Liver (tissue), 9 donors: ENCODE data around the gene DIPK2A. TPM values are rescaled to one million over a fixed set of nuclear protein-coding genes. Genes with fewer than 3 reads are reported as not detected.

Experiments
- DNase-seq: peaks from one replicate; pipeline ENCODE4 v3.0.0-alpha.2; 2017; ENCODE audit warnings: low spot score
- H3K27ac ChIP-seq, 2 donors: one replicate each; pipeline ENCODE4 v1.7.0; 2013; ENCODE audit warnings: inconsistent platforms in 2 of 2, low read length in 2 of 2, control low read depth in 1 of 2, low read depth in 1 of 2, mild to moderate bottlenecking in 1 of 2
- H3K27me3 ChIP-seq, 4 donors: one replicate each; pipeline versions ENCODE4 v1.6.1 to v1.7.0; 2013; ENCODE audit warnings: low read length in 3 of 4, inconsistent platforms in 1 of 4, mild to moderate bottlenecking in 1 of 4, moderate library complexity in 1 of 4; ENCODE audit not compliant: control insufficient read depth in 4 of 4, insufficient read depth in 4 of 4
- H3K36me3 ChIP-seq, 4 donors: one replicate each; pipeline versions ENCODE4 v1.6.1 to v1.7.0; 2013; ENCODE audit warnings: low read length in 3 of 4, mild to moderate bottlenecking in 3 of 4, low read depth in 1 of 4, moderate library complexity in 1 of 4; ENCODE audit not compliant: control insufficient read depth in 4 of 4, insufficient read depth in 3 of 4
- H3K4me1 ChIP-seq, 4 donors: one replicate each; pipeline versions ENCODE4 v1.6.1 to v1.7.0; 2013; ENCODE audit warnings: low read length in 3 of 4, mild to moderate bottlenecking in 3 of 4, moderate library complexity in 1 of 4; ENCODE audit not compliant: control insufficient read depth in 4 of 4, insufficient read depth in 4 of 4
- H3K4me3 ChIP-seq, 3 donors: one replicate each; pipeline versions ENCODE4 v1.6.1 to v1.7.0; 2013; ENCODE audit warnings: low read length in 3 of 3, control low read depth in 1 of 3, low read depth in 1 of 3, mild to moderate bottlenecking in 1 of 3
- H3K9ac ChIP-seq, 2 donors: one replicate each; pipeline ENCODE4 v1.7.0; 2013; ENCODE audit warnings: low read length in 2 of 2, mild to moderate bottlenecking in 2 of 2, moderate library complexity in 2 of 2, control low read depth in 1 of 2, low read depth in 1 of 2
- H3K9me3 ChIP-seq, 4 donors: one replicate each; pipeline versions ENCODE4 v1.6.1 to v1.7.0; 2013; ENCODE audit warnings: low read length in 3 of 4; ENCODE audit not compliant: control insufficient read depth in 4 of 4
- EGR1 ChIP-seq, 2 donors: IDR thresholded peaks; 2 replicates each; pipeline ENCODE4 v1.6.1; 2016 to 2018; ENCODE audit warnings: antibody characterized with exemption in 2 of 2, low read depth in 2 of 2
- FOXA1 ChIP-seq: IDR thresholded peaks from 2 replicates; pipeline ENCODE4 v1.6.1; 2016; ENCODE audit warnings: antibody characterized with exemption
- FOXA2 ChIP-seq: IDR thresholded peaks from 2 replicates; pipeline ENCODE4 v1.6.1; 2016; ENCODE audit warnings: antibody characterized with exemption
- GABPA ChIP-seq, 2 donors: IDR thresholded peaks in 1 of 2; conservative IDR thresholded peaks in 1 of 2; 2 replicates each; pipeline ENCODE4 v1.6.1; 2016; ENCODE audit warnings: antibody characterized with exemption in 2 of 2, mild to moderate bottlenecking in 1 of 2, moderate library complexity in 1 of 2
- HNF4G ChIP-seq: IDR thresholded peaks from 2 replicates; pipeline ENCODE4 v1.6.1; 2016; ENCODE audit warnings: antibody characterized with exemption
- JUND ChIP-seq, 2 donors: IDR thresholded peaks; 2 replicates each; pipeline ENCODE4 v1.6.1; 2016; ENCODE audit warnings: antibody characterized with exemption in 2 of 2
- MAX ChIP-seq: IDR thresholded peaks from 2 replicates; pipeline ENCODE4 v1.6.1; 2016; ENCODE audit warnings: antibody characterized with exemption
- NR2F2 ChIP-seq: IDR thresholded peaks from 2 replicates; pipeline ENCODE4 v1.6.1; 2016; ENCODE audit warnings: antibody characterized with exemption
- RAD21 ChIP-seq, 2 donors: IDR thresholded peaks; 2 replicates each; pipeline ENCODE4 v1.6.1; 2016; ENCODE audit warnings: antibody characterized with exemption in 2 of 2, mild to moderate bottlenecking in 2 of 2
- RXRA ChIP-seq, 2 donors: IDR thresholded peaks; 2 replicates each; pipeline ENCODE4 v1.6.1; 2017 to 2018; ENCODE audit warnings: antibody characterized with exemption in 2 of 2, mild to moderate bottlenecking in 1 of 2
- SP1 ChIP-seq: IDR thresholded peaks from 2 replicates; pipeline ENCODE4 v1.6.1; 2018; ENCODE audit warnings: antibody characterized with exemption, mild to moderate bottlenecking
- TAF1 ChIP-seq: conservative IDR thresholded peaks from 2 replicates; pipeline ENCODE4 v1.6.1; 2016; ENCODE audit warnings: antibody characterized with exemption, mild to moderate bottlenecking
- YY1 ChIP-seq: IDR thresholded peaks from 2 replicates; pipeline ENCODE4 v1.6.1; 2016; ENCODE audit warnings: antibody characterized with exemption, mild to moderate bottlenecking
- ZBTB33 ChIP-seq: IDR thresholded peaks from 2 replicates; pipeline ENCODE4 v1.6.1; 2016; ENCODE audit warnings: antibody characterized with exemption
- WGBS: extraction: QIAGEN DNeasy Blood & Tissue Kit; methylation state at CpG from one replicate; pipeline ENCODE4 v1.1.7; 2013; 5-methylcytosine and 5-hydroxymethylcytosine counted together
- polyA plus RNA-seq, 2 donors: library from polyadenylated mRNA; stranded (reverse) in 1 of 2; unstranded in 1 of 2; fragments of 200-250 nt in 1 of 2; fragments of >200 nt in 1 of 2; fragmentation: Nextera tagmentation in 1 of 2; extraction: Ambion mirVana in 1 of 2; gene quantifications; one replicate each; pipeline versions ENCODE4 v1.2.1 to v1.2.3, GENCODE V29; 2013 to 2015
- total RNA-seq, 2 donors: library from RNA; depleted of rRNA; stranded (reverse); fragments of >200 nt; gene quantifications; one replicate each; pipeline ENCODE4 v1.2.3, GENCODE V29; 2014
- TF ChIP-seq, protein P1 (sequence below): fragments of 150-350 bp; IDR thresholded peaks from 2 replicates; pipeline ENCODE4 v1.5.1; 2017; ENCODE audit warnings: improper control_type of control experiment, low read depth, low read length; ENCODE audit not compliant: missing input control
- TF ChIP-seq, protein P2 (sequence below): IDR thresholded peaks from 2 replicates; pipeline ENCODE4 v1.6.1; 2016; ENCODE audit warnings: antibody characterized with exemption, mild to moderate bottlenecking
- donor health status: healthy.
- donor health status: healthy.
- donor health status: healthy.
- donor health status: healthy.
- donor health status: healthy.

DIPK2A gene
- total and polyA plus RNA-seq, 4 donors = 4.6 to 81.1 (median 23.4) TPM

- TF ChIP-seq FOXA1 = no peak
These were observed 6.0 kb downstream of the DIPK2A start (continued) for GRCh38 chr3:143977341-143978262.

GRCh38 chr3:143978263-143978631, 6.6 kb downstream of the DIPK2A start:
- no peak for TF ChIP-seq RXRA (IDR thresholded peaks at IDR 0.05)
- TF ChIP-seq, protein P1, sequence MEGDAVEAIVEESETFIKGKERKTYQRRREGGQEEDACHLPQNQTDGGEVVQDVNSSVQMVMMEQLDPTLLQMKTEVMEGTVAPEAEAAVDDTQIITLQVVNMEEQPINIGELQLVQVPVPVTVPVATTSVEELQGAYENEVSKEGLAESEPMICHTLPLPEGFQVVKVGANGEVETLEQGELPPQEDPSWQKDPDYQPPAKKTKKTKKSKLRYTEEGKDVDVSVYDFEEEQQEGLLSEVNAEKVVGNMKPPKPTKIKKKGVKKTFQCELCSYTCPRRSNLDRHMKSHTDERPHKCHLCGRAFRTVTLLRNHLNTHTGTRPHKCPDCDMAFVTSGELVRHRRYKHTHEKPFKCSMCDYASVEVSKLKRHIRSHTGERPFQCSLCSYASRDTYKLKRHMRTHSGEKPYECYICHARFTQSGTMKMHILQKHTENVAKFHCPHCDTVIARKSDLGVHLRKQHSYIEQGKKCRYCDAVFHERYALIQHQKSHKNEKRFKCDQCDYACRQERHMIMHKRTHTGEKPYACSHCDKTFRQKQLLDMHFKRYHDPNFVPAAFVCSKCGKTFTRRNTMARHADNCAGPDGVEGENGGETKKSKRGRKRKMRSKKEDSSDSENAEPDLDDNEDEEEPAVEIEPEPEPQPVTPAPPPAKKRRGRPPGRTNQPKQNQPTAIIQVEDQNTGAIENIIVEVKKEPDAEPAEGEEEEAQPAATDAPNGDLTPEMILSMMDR = no peak
- TF ChIP-seq ZBTB33 = no peak
- no peak for TF ChIP-seq NR2F2
- no peak for TF ChIP-seq JUND (IDR thresholded peaks at IDR 0.05)
- TF ChIP-seq GABPA (IDR thresholded peaks at IDR 0.05 in 1 of 2, conservative IDR thresholded peaks at IDR 0.05 in 1 of 2) = no peak
- no peak for TF ChIP-seq RAD21 (IDR thresholded peaks at IDR 0.05)
- TF ChIP-seq HNF4G = no peak
- TF ChIP-seq FOXA2 = no peak
- H3K27me3 ChIP-seq = no peaks in the 10 kb centered on the region
- peaks cover 2 to 25% (median 12%) of the 10 kb centered on the region in 4 donors for H3K4me1 ChIP-seq
- no peaks in the 10 kb centered on the region for H3K36me3 ChIP-seq
- no peak overlapping the region for H3K4me3 ChIP-seq
- 81% methylated on average over 1 of the region's 1 CpG for WGBS
- DNase-seq = no peak
- H3K9ac ChIP-seq = no peak overlapping the region
- no peaks in the 10 kb centered on the region for H3K9me3 ChIP-seq
- no peak overlapping the region for H3K27ac ChIP-seq

GRCh38 chr3:143979041-143979440, 7.4 kb downstream of the DIPK2A start:
- Histone ChIP-seq H3K9ac (no peak overlapping the region), H3K27me3 (no peaks in the 10 kb centered on the region), H3K27ac (no peak overlapping the region), H3K4me1 (peaks cover 2 to 25% (median 11%) of the 10 kb centered on the region in 4 donors), H3K4me3 (no peak overlapping the region), H3K9me3 (no peaks in the 10 kb centered on the region), H3K36me3 (no peaks in the 10 kb centered on the region)
- WGBS = 88% methylated on average over 2 of the region's 2 CpGs
- DNase-seq = no peak
- TF ChIP-seq EGR1 (IDR thresholded peaks at IDR 0.05; ENCODE audit: low read depth in 2 of 2) = no peak
- TF ChIP-seq, protein P1 = no peak
- TF ChIP-seq FOXA2 = no peak
- TF ChIP-seq YY1 = no peak
- no peak for TF ChIP-seq MAX
- TF ChIP-seq, protein P2, sequence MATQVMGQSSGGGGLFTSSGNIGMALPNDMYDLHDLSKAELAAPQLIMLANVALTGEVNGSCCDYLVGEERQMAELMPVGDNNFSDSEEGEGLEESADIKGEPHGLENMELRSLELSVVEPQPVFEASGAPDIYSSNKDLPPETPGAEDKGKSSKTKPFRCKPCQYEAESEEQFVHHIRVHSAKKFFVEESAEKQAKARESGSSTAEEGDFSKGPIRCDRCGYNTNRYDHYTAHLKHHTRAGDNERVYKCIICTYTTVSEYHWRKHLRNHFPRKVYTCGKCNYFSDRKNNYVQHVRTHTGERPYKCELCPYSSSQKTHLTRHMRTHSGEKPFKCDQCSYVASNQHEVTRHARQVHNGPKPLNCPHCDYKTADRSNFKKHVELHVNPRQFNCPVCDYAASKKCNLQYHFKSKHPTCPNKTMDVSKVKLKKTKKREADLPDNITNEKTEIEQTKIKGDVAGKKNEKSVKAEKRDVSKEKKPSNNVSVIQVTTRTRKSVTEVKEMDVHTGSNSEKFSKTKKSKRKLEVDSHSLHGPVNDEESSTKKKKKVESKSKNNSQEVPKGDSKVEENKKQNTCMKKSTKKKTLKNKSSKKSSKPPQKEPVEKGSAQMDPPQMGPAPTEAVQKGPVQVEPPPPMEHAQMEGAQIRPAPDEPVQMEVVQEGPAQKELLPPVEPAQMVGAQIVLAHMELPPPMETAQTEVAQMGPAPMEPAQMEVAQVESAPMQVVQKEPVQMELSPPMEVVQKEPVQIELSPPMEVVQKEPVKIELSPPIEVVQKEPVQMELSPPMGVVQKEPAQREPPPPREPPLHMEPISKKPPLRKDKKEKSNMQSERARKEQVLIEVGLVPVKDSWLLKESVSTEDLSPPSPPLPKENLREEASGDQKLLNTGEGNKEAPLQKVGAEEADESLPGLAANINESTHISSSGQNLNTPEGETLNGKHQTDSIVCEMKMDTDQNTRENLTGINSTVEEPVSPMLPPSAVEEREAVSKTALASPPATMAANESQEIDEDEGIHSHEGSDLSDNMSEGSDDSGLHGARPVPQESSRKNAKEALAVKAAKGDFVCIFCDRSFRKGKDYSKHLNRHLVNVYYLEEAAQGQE = no peak
- no peak for TF ChIP-seq RXRA (IDR thresholded peaks at IDR 0.05)
- no peak for TF ChIP-seq JUND (IDR thresholded peaks at IDR 0.05)
- no peak for TF ChIP-seq TAF1
- no peak for TF ChIP-seq GABPA (IDR thresholded peaks at IDR 0.05 in 1 of 2, conservative IDR thresholded peaks at IDR 0.05 in 1 of 2)
- no peak for TF ChIP-seq SP1
- no peak for TF ChIP-seq RAD21 (IDR thresholded peaks at IDR 0.05)
- TF ChIP-seq NR2F2 = no peak
- no peak for TF ChIP-seq FOXA1
